SU-DHL-6 (cell line): Measurements from ENCODE around the gene SURF2.

Experiments
- EZH2phosphoT487 ChIP-seq: fragments of 200-600 bp; sonication (generic), shearing (Covaris generic); conservative IDR thresholded peaks from 2 replicates; pipeline ENCODE4 v1.6.1; 2018; ENCODE audit warnings: mild to moderate bottlenecking, antibody characterized with exemption, low read length, moderate library complexity, mixed read lengths
- TF ChIP-seq, protein P1 (sequence below): fragments of 200-600 bp; sonication (generic); IDR thresholded peaks from one replicate; pipeline ENCODE4 v1.5.1; 2017; ENCODE audit warnings: antibody characterized with exemption, mild to moderate bottlenecking, low read length, moderate library complexity; ENCODE audit not compliant: insufficient read depth, poor library complexity, severe bottlenecking

DNA sequence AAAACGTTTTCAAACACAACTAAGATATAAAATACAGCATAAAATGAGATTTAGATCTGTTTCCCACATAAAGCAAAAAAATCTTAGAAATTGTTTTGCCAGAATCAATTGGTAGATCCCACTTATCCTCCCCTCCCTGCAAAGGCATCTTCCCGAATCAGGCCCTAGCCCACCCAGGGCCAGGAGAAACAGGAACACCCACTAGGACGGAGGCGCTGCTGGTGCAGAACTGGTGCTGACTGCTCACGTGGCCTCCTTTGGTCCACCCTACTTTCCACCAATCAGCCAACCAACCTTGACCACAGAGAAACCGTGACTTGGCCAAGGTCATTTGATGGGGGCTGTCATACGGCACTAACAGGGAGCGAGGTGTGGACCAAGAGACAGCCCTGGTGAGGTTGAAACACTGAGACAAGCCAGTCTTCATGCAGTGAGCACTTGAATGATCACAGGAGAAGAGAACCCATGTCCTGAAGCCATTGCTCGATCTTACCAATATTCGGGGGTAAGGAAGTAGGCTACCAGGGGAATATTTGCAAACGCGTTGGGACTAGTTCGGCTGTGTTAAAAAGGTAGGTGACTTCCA lies 5.2 kb downstream of the SURF2 start:
- TF ChIP-seq, protein P1, sequence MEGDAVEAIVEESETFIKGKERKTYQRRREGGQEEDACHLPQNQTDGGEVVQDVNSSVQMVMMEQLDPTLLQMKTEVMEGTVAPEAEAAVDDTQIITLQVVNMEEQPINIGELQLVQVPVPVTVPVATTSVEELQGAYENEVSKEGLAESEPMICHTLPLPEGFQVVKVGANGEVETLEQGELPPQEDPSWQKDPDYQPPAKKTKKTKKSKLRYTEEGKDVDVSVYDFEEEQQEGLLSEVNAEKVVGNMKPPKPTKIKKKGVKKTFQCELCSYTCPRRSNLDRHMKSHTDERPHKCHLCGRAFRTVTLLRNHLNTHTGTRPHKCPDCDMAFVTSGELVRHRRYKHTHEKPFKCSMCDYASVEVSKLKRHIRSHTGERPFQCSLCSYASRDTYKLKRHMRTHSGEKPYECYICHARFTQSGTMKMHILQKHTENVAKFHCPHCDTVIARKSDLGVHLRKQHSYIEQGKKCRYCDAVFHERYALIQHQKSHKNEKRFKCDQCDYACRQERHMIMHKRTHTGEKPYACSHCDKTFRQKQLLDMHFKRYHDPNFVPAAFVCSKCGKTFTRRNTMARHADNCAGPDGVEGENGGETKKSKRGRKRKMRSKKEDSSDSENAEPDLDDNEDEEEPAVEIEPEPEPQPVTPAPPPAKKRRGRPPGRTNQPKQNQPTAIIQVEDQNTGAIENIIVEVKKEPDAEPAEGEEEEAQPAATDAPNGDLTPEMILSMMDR: no peak
- TF ChIP-seq EZH2phosphoT487: no peak
